RWPE1 (cell line): ENCODE measurements around the gene RBAK.

ENCODE experiments used
- CTCF ChIA-PET: fragments of 350-600 bp; sonication (Branson Sonifier 250); formaldehyde crosslinking; extraction: SDS; loops from one replicate; lab custom pipeline; 2021; lab: Yijun Ruan, JAX
- POLR2A ChIA-PET: fragments of 400-600 bp; formaldehyde crosslinking; extraction: SDS; loops from one replicate; lab custom pipeline; 2020; ENCODE audit warnings: antibody characterized with exemption; ENCODE audit not compliant: low non-redundant PET; lab: Yijun Ruan, JAX
- DNase-seq: peaks from one replicate; pipeline ENCODE4 v3.0.0; 2012; ENCODE audit warnings: low spot score
- H3K27ac ChIP-seq: fragments of 450-650 bp; 2 replicates; pipeline ENCODE4 v1.5.1; 2017
- TF ChIP-seq, protein P1 (sequence below): fragments of 450-650 bp; conservative IDR thresholded peaks from 2 replicates; pipeline ENCODE4 v1.5.1; 2017; ENCODE audit warnings: low read depth, mild to moderate bottlenecking

The RBAK gene

DNA sequence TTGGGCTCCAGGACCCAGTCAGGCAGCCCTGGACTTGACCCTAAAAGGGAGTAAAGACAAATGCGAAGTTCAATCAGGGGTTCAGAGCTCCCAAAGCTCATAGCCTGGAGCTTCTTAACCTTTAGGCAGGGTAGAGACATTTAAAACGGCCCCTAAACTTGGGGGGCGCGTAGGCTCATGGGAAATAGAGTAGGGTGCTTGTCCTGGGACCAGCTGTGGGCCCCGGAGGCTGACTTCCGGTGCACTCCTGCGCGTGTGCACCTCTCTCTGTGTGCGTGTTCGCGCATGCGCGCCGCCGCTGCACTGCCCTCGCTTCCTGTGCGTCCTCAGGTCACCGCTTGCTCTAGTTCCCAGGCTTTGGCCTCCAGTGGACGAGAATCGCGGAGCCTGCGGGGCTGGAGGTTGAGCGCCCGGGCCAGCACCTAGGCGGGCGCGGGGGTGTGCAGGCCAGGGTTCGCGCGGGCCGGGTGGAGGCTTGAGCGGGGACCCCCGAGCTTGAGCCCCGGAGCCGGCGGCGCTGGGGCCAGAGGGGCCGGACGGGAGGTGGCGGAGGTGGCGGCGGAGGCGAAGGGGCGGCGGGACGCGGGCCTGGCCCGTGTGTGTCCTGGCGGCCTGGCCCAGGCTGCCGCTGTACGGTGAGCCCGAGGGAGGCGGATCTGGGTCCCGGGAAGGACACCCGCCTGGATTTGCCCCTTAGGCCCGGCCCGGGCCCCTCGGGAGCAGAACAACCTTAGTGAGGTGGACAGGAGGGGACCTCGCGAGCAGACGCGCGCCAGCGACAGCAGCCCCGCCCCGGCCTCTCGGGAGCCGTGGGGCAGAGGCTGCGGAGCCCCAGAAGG, at the start of gene RBAK:
TSS of gene RBAK (plus strand) at position 303 of the 839 bp plus-strand sequence. CDS start 2,217 bp downstream, outside the sequence.
- H3K27ac ChIP-seq: peak within 1 kb of the TSS; percentile 81
- DNase-seq: peak; percentile 91
- TF ChIP-seq, protein P1, sequence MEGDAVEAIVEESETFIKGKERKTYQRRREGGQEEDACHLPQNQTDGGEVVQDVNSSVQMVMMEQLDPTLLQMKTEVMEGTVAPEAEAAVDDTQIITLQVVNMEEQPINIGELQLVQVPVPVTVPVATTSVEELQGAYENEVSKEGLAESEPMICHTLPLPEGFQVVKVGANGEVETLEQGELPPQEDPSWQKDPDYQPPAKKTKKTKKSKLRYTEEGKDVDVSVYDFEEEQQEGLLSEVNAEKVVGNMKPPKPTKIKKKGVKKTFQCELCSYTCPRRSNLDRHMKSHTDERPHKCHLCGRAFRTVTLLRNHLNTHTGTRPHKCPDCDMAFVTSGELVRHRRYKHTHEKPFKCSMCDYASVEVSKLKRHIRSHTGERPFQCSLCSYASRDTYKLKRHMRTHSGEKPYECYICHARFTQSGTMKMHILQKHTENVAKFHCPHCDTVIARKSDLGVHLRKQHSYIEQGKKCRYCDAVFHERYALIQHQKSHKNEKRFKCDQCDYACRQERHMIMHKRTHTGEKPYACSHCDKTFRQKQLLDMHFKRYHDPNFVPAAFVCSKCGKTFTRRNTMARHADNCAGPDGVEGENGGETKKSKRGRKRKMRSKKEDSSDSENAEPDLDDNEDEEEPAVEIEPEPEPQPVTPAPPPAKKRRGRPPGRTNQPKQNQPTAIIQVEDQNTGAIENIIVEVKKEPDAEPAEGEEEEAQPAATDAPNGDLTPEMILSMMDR: no peak
- ChIA-PET CTCF (no interaction called here), POLR2A (no interaction called here)

DNA sequence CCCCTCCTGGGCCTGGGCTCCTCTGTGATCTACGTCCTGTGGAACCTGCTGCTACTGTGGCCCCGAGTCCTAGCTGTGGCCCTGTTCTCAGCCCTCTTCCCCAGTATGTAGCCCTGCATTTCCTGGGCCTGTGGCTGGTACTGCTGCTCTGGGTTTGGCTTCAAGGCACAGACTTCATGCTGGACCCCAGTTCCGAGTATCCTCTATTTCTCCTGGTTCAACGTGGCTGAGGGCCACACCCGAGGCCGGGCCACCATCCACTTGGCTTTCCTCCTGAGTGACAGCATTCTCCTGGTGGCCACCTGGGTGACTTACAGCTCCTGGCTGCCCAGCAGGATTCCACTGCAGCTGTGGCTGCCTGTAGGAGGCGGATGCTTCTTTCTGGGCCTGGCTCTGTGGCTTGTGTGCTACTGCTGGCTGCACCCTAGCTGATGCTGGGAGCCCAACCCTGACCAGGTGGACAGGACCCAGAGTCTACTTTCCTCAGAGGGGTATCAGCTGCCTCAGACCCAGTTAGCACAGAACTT, 48.9 kb upstream of the RBAK start:
- no peak overlapping the region for H3K27ac ChIP-seq
- TF ChIP-seq, protein P1: no peak
- ChIA-PET CTCF (no interaction called here), POLR2A (no interaction called here)
- DNase-seq: no peak

DNA sequence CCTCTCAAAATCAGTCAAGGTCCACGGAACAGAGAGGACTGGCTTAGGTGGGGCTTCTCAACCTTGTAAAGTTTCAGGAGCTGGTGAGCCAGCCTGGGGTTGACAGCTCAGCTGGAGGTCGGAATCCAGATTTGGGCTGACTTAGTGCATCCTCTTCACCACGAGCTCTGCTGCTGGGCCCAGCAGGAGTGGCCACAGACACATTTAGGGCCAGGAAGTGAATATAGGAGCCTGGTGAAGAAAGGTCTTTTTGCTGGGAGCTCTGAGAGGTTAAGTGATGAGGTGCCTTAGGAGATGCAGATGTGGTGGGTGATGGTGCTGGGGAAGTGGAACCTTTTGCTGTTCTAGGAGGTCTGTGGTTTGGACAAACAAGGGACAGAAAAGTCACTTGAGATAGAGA, 47.4 kb upstream of the RBAK start:
- ChIA-PET POLR2A (interaction anchor here (0.6 kb wide), 1 partner anchor 418 kb away, joined by 5 read pairs; no protein-coding TSS in a partner anchor), CTCF (interaction anchor here (0.6 to 1.0 kb wide), 2 partner anchors 13 to 192 kb away, joined by 5 to 6 read pairs; partner anchors contain the start of gene WIPI2)
- no peak for DNase-seq
- TF ChIP-seq, protein P1: no peak
- no peak overlapping the region for H3K27ac ChIP-seq

GRCh38 chr7:4998910-4999309, 46.8 kb upstream of the RBAK start:
- no peak overlapping the region for H3K27ac ChIP-seq
- ChIA-PET POLR2A (interaction anchor here (0.6 kb wide), 1 partner anchor 417 kb away, joined by 5 read pairs; no protein-coding TSS in a partner anchor), CTCF (interaction anchor here (0.6 to 1.1 kb wide), 4 partner anchors 12 to 1395 kb away, joined by 3 to 6 read pairs (median 4); no protein-coding TSS in a partner anchor)
- no peak for DNase-seq
- TF ChIP-seq, protein P1: no peak

DNA sequence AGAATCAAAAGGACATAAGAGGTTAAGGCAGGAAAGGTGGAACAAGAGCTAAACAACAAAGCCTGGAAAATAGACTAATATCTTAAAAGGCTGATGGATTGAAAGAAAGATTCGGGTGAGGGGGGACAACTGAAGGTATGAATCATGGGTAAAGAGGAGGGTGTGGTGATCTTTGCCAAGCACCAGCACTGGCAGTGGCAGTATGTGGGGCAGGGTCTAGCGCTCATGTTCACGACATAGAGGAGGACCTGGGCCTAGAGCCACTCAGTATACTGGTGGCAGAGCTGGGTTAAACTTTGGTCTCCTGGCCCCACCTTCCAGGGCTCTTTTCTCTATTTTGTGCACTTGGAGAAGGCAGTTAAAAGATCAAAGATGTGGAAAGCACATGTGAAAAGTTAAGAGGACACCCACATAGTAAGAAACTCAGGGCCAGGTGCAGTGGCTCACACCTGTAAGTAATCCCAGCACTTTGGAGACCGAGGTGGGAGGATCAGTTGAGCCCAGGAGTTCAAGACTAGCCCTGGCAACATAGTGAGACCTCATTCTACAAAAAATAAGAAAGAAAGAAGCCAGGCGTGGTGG, 46.2 kb upstream of the RBAK start:
- DNase-seq: no peak

GRCh38 chr7:5001003-5001402, 44.7 kb upstream of the RBAK start:
- DNase-seq: no peak
- POLR2A ChIA-PET: interaction anchor here (0.6 kb wide), 1 partner anchor 16 kb away, joined by 3 read pairs; no protein-coding TSS in a partner anchor
- CTCF ChIA-PET: no interaction called here
- TF ChIP-seq, protein P1: no peak
- no peak overlapping the region for H3K27ac ChIP-seq

More for the DNA sequence above, 46.2 kb upstream of the RBAK start:
- CTCF ChIA-PET: interaction anchor here (0.6 to 1.1 kb wide), 4 partner anchors 25 to 1394 kb away, joined by 3 to 4 read pairs (median 4); no protein-coding TSS in a partner anchor
- TF ChIP-seq, protein P1: no peak
- no peak overlapping the region for H3K27ac ChIP-seq
- POLR2A ChIA-PET: no interaction called here
